ENCODE results near the gene EFCAB10. TPM values are rescaled to one million over a fixed set of nuclear protein-coding genes. Genes with fewer than 3 reads are reported as not detected.

EFCAB10 gene
- polyA plus RNA-seq (ENCODE audit: insufficient read length in 4 of 4) = 1 to 10 TPM; 1.2 to 3.8 (median 2.2) TPM

DNA sequence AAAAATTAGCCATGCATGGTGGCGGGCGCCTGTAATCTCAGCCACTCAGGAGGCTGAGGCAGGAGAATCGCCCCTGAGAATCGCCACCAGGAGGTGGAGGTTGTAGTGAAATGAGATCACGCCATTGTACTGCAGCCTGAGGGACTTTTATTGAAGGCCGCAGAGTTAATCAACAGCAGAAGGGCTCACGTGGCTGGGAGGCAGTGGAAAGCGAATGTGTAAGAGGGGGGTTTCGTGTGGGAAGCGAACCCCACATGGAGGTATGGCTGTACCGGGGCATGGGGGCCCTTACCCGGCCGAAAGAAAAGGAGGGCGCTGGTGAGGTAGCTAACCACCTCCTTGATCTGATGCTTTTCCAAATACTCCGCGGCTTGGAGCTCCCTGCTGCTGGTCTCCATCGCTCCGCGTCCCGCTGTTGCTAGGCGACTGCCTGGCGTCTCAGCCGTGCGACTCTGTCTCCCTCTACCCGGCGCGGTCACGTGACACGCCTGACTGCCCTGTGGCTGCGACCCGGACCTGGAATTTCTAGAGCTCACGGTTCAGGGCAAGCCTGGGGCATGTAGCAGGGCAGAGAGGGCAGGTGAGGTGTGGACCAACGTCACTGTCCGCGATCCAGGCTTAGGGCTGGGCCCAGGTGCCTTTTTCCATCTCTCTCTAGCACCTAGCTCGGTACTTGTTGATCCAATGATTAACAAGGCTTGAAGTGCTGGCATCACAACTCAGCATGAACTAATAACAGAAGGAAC, at the start of gene EFCAB10:
EFCAB10 (minus strand) TSS at position 428 of the 746 bp plus-strand sequence; CDS start at position 398, 30 bp downstream.
- peak in 3 of 4 donors; percentile 51 to 70 (median 55) for DNase-seq (ENCODE audit: low read depth in 4 of 4, low spot score in 2 of 4)

GRCh38 chr7:105625986-105626385, 44.7 kb upstream of the EFCAB10 start:
- DNase-seq (ENCODE audit: low read depth in 4 of 4, low spot score in 2 of 4) = no peak

DNA sequence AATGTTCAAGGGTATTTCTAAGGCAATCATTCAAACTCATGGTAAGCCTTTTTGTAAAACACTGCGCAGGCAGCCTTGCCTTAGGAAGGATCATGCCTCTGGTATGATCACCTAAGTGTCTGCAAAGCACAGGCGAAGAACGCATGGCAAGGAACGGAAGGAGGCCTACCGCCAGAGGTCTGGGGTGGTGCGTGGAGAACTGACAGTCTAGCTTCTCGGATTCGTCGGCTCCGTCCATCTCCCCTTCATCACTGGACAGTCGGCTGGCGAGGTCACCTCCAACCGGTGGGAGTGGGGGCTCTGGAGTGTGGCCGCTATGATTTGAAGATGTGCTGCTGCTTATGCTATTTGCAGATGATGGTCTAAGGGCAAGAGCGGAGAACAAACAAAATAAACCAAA, 42.6 kb upstream of the EFCAB10 start:
- no peak for DNase-seq (ENCODE audit: low read depth in 4 of 4, low spot score in 2 of 4)

GRCh38 chr7:105623378-105623777, 42.1 kb upstream of the EFCAB10 start:
- no peak for DNase-seq (ENCODE audit: low read depth in 4 of 4, low spot score in 2 of 4)

GRCh38 chr7:105622106-105622731, 40.9 kb upstream of the EFCAB10 start:
- no peak for DNase-seq (ENCODE audit: low read depth in 4 of 4, low spot score in 2 of 4)

GRCh38 chr7:105621617-105622016, 40.3 kb upstream of the EFCAB10 start:
- DNase-seq (ENCODE audit: low read depth in 4 of 4, low spot score in 2 of 4) = no peak

- DNase-seq (ENCODE audit: low read depth in 4 of 4, low spot score in 2 of 4) = no peak
Measured at GRCh38 chr7:105621176-105621575, 39.9 kb upstream of the EFCAB10 start.

GRCh38 chr7:105619590-105619989, 38.3 kb upstream of the EFCAB10 start:
- DNase-seq (ENCODE audit: low read depth in 4 of 4, low spot score in 2 of 4) = no peak

GRCh38 chr7:105618016-105618296, 36.7 kb upstream of the EFCAB10 start:
- no peak for DNase-seq (ENCODE audit: low read depth in 4 of 4, low spot score in 2 of 4)

GRCh38 chr7:105617280-105618015, 36.2 kb upstream of the EFCAB10 start:
- peak in 1 of 4 donors; percentile 36 for DNase-seq (ENCODE audit: low read depth in 4 of 4, low spot score in 2 of 4)

GRCh38 chr7:105614341-105614840, 33.1 kb upstream of the EFCAB10 start:
- DNase-seq (ENCODE audit: low read depth in 4 of 4, low spot score in 2 of 4) = no peak

DNA sequence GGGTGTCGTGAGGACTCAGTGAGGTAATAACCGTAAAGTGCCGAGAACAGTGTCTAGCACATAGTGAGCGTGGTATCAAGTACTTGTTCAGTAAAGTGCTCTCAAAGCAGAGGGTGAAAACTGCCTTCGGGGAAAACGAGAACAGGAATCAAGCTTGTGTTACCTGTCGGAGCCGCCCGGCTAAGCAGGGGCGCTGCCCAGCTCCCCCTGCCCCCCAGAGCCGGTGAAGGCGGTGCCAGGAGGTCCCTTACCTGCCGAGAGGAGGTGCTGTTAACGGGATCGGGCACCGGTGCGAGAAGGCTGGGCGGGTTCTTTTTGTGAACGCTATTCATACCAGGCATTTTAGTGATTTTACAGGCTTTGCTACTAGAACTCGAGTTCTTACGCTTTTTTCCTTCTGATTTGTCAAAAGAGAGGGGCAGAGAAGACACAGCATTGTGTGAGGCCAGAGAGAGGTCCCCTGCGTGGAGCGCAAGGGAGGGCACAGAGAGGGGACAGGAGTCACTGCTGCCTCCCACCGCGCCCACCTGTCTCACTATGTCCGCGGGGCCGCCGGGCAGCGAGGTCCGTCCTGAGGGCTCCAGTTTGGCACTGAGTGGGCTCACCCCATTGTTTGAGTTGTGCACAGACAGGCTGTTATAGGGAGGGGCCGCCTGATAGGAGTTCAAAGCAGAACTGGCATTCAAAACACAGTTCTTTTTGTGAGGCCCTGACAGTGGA, 32.5 kb upstream of the EFCAB10 start:
- no peak for DNase-seq (ENCODE audit: low read depth in 4 of 4, low spot score in 2 of 4)

GRCh38 chr7:105612806-105613205, 31.5 kb upstream of the EFCAB10 start:
- no peak for DNase-seq (ENCODE audit: low read depth in 4 of 4, low spot score in 2 of 4)

DNA sequence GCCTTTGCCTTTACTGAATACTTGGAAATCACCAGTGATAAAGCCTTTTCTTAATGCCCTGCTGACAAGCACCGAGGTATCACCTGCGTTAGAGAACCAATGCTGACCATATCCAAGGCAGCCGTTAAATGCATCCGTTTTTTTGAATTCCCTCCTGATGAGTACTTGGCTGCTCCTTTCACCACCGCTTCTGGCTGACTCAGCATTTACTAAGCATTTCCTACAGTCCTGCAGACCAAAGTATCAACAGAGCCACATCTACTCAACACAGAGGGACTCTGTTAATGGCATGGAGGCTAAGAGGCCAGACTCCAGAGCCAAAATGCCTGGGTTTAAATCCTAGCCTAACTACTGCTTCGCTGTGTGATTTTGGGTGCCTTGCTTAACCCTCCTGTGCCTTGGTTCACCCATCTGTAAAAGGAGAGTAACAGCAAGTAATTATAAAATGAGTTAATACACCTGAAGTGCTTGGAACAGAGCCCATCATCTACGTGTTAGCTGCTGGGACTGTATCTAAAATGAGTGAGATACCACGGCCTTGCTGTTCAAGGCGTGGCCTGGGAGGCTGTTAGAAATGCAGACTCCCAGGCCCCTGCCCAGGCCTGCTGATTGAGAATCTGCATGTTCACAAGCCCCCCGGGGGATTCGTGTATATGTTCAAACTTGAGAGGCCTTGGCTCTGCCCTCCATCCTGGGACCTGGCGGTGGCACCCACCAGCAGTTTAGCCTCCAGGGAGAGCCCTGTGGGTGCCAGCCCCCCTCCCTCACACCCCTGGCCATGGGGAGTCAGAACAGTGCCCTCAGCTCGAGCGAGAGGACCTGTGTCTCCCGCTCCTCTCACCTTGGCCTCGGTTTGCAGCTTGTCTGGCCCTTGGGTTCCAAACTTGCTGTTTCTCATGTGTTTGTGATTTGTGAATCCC, 30.8 kb upstream of the EFCAB10 start:
- DNase-seq (ENCODE audit: low read depth in 4 of 4, low spot score in 2 of 4) = no peak

- no peak for DNase-seq (ENCODE audit: low read depth in 4 of 4, low spot score in 2 of 4)
Measured at GRCh38 chr7:105610165-105610930, 29.1 kb upstream of the EFCAB10 start.

- DNase-seq (ENCODE audit: low read depth in 4 of 4, low spot score in 2 of 4) = no peak
Measured at GRCh38 chr7:105602325-105603305, 21.3 kb upstream of the EFCAB10 start.

GRCh38 chr7:105600720-105601550, 19.6 kb upstream of the EFCAB10 start:
- no peak for DNase-seq (ENCODE audit: low read depth in 4 of 4, low spot score in 2 of 4)

All from left renal cortex interstitium (tissue), 4 donors.